Adrenal gland (tissue), 5 donors: ENCODE data around the gene DUSP16.

Experiments
- CTCF ChIP-seq, 6 experiments: fragments of 450-650 bp in 4 of 6; fragments of 200-600 bp in 2 of 6; sonication (generic) in 1 of 6; IDR thresholded peaks; 1 replicate in 5 of 6; 2 replicates in 1 of 6; pipeline versions ENCODE4 v1.5.1 to v1.8.0; 2016 to 2021; ENCODE audit warnings: antibody characterized with exemption in 6 of 6, mild to moderate bottlenecking in 2 of 6, moderate library complexity in 1 of 6
- POLR2A ChIP-seq, 2 donors: fragments of 450-650 bp; IDR thresholded peaks; one replicate each; pipeline ENCODE4 v1.6.1; 2017; ENCODE audit warnings: antibody characterized with exemption in 2 of 2, mild to moderate bottlenecking in 2 of 2, moderate library complexity in 1 of 2
- donor health status: DM: no; HTN: no; CAD: no.

- TF ChIP-seq CTCF (IDR thresholded peaks at IDR 0.05) (no peak), POLR2A (IDR thresholded peaks at IDR 0.05) (no peak)
These were observed 13.9 kb downstream of the DUSP16 start for GRCh38 chr12:12548713-12549112.
